B cell (primary cell): Measurements from ENCODE around the gene RNF207. TPM values are rescaled to one million over a fixed set of nuclear protein-coding genes. Genes with fewer than 3 reads are reported as not detected.

Experiments
- ATAC-seq: fragments of 200-7000 bp; cut with Tn5 transposase; one replicate; pipeline ENCODE4 v1.10.0; 2021; ENCODE audit warnings: low read depth, mild to moderate bottlenecking, moderate number of reproducible peaks, moderate library complexity
- CTCF ChIA-PET: fragments of 350-600 bp; sonication (Branson Sonifier 250); formaldehyde crosslinking; loops from one replicate; lab custom pipeline; 2021; ENCODE audit warnings: antibody characterized with exemption, inconsistent platforms; lab: Charles Lee
- POLR2A ChIA-PET: fragments of 350-600 bp; sonication (Branson Sonifier 250); formaldehyde crosslinking; loops from one replicate; lab custom pipeline; 2021; ENCODE audit warnings: antibody characterized with exemption; lab: Charles Lee
- DNase-seq: peaks from one replicate; pipeline ENCODE4 v3.0.0; 2013
- H2AFZ ChIP-seq: 2 replicates; pipeline ENCODE4 v1.6.1; 2012; ENCODE audit warnings: mild to moderate bottlenecking, low read depth, low read length; ENCODE audit not compliant: insufficient read depth, poor library complexity, severe bottlenecking
- H3K27ac ChIP-seq, 2 donors: 1 replicate in 1 of 2; 2 replicates in 1 of 2; pipeline ENCODE4 v1.5.1; 2012 to 2013; ENCODE audit warnings: low read length in 2 of 2, mild to moderate bottlenecking in 2 of 2, moderate library complexity in 1 of 2
- H3K27me3 ChIP-seq, 4 experiments: fragments of 200-600 bp in 1 of 4; sonication (generic) in 1 of 4; replicated peaks in 1 of 4; 1 replicate in 2 of 4; 2 replicates in 2 of 4; pipeline versions ENCODE4 v1.6.1 to v1.7.0; 2013 to 2016; ENCODE audit warnings: low read length in 3 of 4, mild to moderate bottlenecking in 2 of 4, mixed read lengths in 1 of 4, moderate library complexity in 1 of 4; ENCODE audit not compliant: insufficient read depth in 4 of 4, control insufficient read depth in 3 of 4; ENCODE audit errors: control extremely low read depth in 1 of 4
- H3K36me3 ChIP-seq, 2 experiments: replicated peaks in 1 of 2; 1 replicate in 1 of 2; 2 replicates in 1 of 2; pipeline versions ENCODE4 v1.6.1 to v1.7.1; 2013; ENCODE audit warnings: low read length in 1 of 2; ENCODE audit not compliant: insufficient read depth in 2 of 2, control insufficient read depth in 1 of 2; ENCODE audit errors: control extremely low read depth in 1 of 2, extremely low read depth in 1 of 2
- H3K4me1 ChIP-seq, 2 donors: fragments of 200-600 bp in 1 of 2; sonication (generic) in 1 of 2; 1 replicate in 1 of 2; 2 replicates in 1 of 2; pipeline versions ENCODE4 v1.5.1 to v1.6.1; 2013 to 2017; ENCODE audit warnings: low read length in 2 of 2; ENCODE audit not compliant: control insufficient read depth in 2 of 2, insufficient read depth in 2 of 2
- H3K4me2 ChIP-seq: replicated peaks from 2 replicates; pipeline ENCODE3; 2012; ENCODE audit warnings: mild to moderate bottlenecking, low read depth, low read length; ENCODE audit not compliant: poor library complexity, severe bottlenecking
- H3K4me3 ChIP-seq, 5 experiments: fragments of 200-600 bp in 1 of 5; sonication (generic) in 1 of 5; 1 replicate in 3 of 5; 2 replicates in 2 of 5; pipeline versions ENCODE4 v1.5.1 to v1.7.0; 2011 to 2016; ENCODE audit warnings: low read length in 4 of 5, mild to moderate bottlenecking in 4 of 5, low read depth in 2 of 5, control low read depth in 1 of 5, moderate library complexity in 1 of 5; ENCODE audit not compliant: insufficient read depth in 1 of 5; ENCODE audit errors: control extremely low read depth in 1 of 5, extremely low read depth in 1 of 5
- H3K79me2 ChIP-seq: fragments of 200-600 bp; sonication (generic); one replicate; pipeline ENCODE4 v1.6.0; 2016; ENCODE audit warnings: low read length; ENCODE audit not compliant: control insufficient read depth, insufficient read depth
- H3K9ac ChIP-seq: fragments of 200-600 bp; sonication (generic); 2 replicates; pipeline ENCODE4 v1.6.1; 2017; ENCODE audit warnings: mild to moderate bottlenecking, low read length, moderate library complexity
- H3K9me3 ChIP-seq, 3 donors: one replicate each; pipeline versions ENCODE4 v1.6.1 to v1.7.1; 2013; ENCODE audit warnings: low read length in 2 of 3; ENCODE audit not compliant: control insufficient read depth in 2 of 3, insufficient read depth in 1 of 3; ENCODE audit errors: control extremely low read depth in 1 of 3
- H4K20me1 ChIP-seq: 2 replicates; pipeline ENCODE4 v1.6.0; 2012; ENCODE audit warnings: mild to moderate bottlenecking, low read length; ENCODE audit not compliant: insufficient read depth, control insufficient read depth, poor library complexity, severe bottlenecking
- H3K27ac Mint-ChIP-seq: one replicate; pipeline ENCODE4 v1.8.0; 2021; ENCODE audit warnings: mixed read lengths
- H3K27me3 Mint-ChIP-seq: one replicate; pipeline ENCODE4 v1.8.0; 2021; ENCODE audit warnings: mixed read lengths
- H3K4me1 Mint-ChIP-seq: one replicate; pipeline ENCODE4 v1.8.0; 2021; ENCODE audit warnings: mixed read lengths
- H3K4me3 Mint-ChIP-seq: one replicate; pipeline ENCODE4 v1.8.0; 2021; ENCODE audit warnings: mixed read lengths
- H3K9me3 Mint-ChIP-seq: one replicate; pipeline ENCODE4 v1.8.0; 2022; ENCODE audit warnings: mixed read lengths; ENCODE audit not compliant: insufficient read depth
- EZH2 ChIP-seq: IDR thresholded peaks from 2 replicates; pipeline ENCODE4 v1.6.1; 2012; ENCODE audit warnings: borderline replicate concordance, low read depth, mild to moderate bottlenecking, moderate library complexity, low read length; ENCODE audit not compliant: insufficient read depth, poor library complexity, severe bottlenecking
- WGBS: methylation state at CpG from one replicate; pipeline ENCODE4 v1.1.5; 2013; ENCODE audit warnings: missing lambda C conversion rate; ENCODE audit not compliant: insufficient coverage; 5-methylcytosine and 5-hydroxymethylcytosine counted together
- intact Hi-C: fragments of 100-400 bp; cut with micrococcal nuclease; formaldehyde crosslinking; loops from one replicate; pipeline ENCODE4 v1.10.0; 2022
- polyA plus RNA-seq: library from polyadenylated mRNA; depleted of rRNA; stranded (reverse); fragments of >200 nt; gene quantifications from 2 replicates; pipeline ENCODE4 v1.2.3, GENCODE V29; 2012
- total RNA-seq, 2 donors: library from RNA; stranded (reverse); fragments of 120-200 nt in 1 of 2; gene quantifications; 1 replicate in 1 of 2; 2 replicates in 1 of 2; pipeline versions ENCODE4 v1.2.3 to v1.2.4, GENCODE V29; 2013 to 2022
- TF ChIP-seq, protein P1 (sequence below): fragments of 200-600 bp; IDR thresholded peaks from one replicate; pipeline ENCODE4 v1.8.0; 2022; ENCODE audit warnings: antibody characterized with exemption, mild to moderate bottlenecking

The RNF207 gene
- total and polyA plus RNA-seq, 2 donors (not counting 1 experiment from before 2014, with no cell fraction given): 1.5 to 6.8 TPM

DNA sequence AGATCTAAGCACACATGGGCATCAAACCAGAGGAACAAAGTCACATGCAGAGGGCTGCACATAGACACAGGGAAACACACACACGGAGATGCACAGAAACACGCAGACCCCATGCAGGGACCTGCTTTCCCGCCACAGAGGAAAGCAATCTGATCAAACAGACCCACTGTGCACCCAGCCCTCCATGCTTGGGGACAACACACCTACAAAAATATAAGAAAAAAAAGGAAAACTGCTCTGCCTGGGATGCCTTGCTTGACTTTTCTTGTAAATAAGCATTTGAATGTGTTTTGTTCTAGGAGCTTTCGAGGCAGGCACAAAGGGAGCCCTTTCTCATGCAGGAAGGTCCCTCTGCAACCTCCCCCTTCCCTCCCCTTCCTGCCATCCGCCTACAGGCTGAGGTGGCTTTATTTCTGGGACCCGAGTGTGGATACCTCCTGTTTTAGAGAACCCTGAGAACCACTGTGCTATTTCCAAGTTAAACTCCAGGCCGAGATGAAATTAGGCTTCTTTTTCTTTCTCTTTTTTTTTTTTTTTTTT, 33.4 kb downstream of the RNF207 start:
- Histone ChIP-seq H3K79me2 (peaks cover 10% of the 10 kb centered on the region), H3K27me3 (peaks cover 0 to 51% (median 33%) of the 10 kb centered on the region in 4 experiments), H3K4me1 (peaks cover 23 to 25% of the 10 kb centered on the region in 2 donors), H3K9me3 (peaks cover 0 to 18% (median 0%) of the 10 kb centered on the region in 3 donors), H3K9ac (no peak overlapping the region), H4K20me1 (no peaks in the 10 kb centered on the region), H3K27ac (no peak overlapping the region), H2AFZ (no peak overlapping the region), H3K4me2 (no peak overlapping the region), H3K4me3 (no peak overlapping the region), H3K36me3 (no peaks in the 10 kb centered on the region)
- ATAC-seq (no peak), DNase-seq (no peak)
- WGBS: 21% methylated on average over 4 of the region's 7 CpGs
- Mint-ChIP-seq H3K27ac (no peak overlapping the region), H3K27me3 (peaks cover 28% of the 10 kb centered on the region), H3K4me3 (no peak overlapping the region), H3K4me1 (peaks cover 14% of the 10 kb centered on the region), H3K9me3 (no peaks in the 10 kb centered on the region)
- CTCF ChIA-PET: interaction anchor here (0.6 to 3.5 kb wide), 5 partner anchors 8 to 201 kb away, joined by 3 to 22 read pairs (median 3); no protein-coding TSS in a partner anchor
- POLR2A ChIA-PET: no interaction called here
- TF ChIP-seq EZH2: no peak
- TF ChIP-seq, protein P1, sequence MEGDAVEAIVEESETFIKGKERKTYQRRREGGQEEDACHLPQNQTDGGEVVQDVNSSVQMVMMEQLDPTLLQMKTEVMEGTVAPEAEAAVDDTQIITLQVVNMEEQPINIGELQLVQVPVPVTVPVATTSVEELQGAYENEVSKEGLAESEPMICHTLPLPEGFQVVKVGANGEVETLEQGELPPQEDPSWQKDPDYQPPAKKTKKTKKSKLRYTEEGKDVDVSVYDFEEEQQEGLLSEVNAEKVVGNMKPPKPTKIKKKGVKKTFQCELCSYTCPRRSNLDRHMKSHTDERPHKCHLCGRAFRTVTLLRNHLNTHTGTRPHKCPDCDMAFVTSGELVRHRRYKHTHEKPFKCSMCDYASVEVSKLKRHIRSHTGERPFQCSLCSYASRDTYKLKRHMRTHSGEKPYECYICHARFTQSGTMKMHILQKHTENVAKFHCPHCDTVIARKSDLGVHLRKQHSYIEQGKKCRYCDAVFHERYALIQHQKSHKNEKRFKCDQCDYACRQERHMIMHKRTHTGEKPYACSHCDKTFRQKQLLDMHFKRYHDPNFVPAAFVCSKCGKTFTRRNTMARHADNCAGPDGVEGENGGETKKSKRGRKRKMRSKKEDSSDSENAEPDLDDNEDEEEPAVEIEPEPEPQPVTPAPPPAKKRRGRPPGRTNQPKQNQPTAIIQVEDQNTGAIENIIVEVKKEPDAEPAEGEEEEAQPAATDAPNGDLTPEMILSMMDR: no peak
- intact Hi-C loops: loop anchor here (5.0 kb wide), 1 partner anchor 463 kb away; the partner anchor contains the start of gene DNAJC11
